Activated CD8-positive, alpha-beta memory T cell treated with anti-CD3 and anti-CD28 coated beads for 48 hours (primary cell): ENCODE measurements around the gene DTX1.

Experiments used
- DNase-seq, 3 experiments: peaks; one replicate each; pipeline ENCODE4 v3.0.0-alpha.2; 2020; ENCODE audit warnings: low read depth in 2 of 3, low spot score in 2 of 3

Gene DTX1

GRCh38 chr12:113055594-113056380 is 743 bp upstream of the DTX1 start:
- no peak for DNase-seq

GRCh38 chr12:113056381-113056630 is 224 bp upstream of the DTX1 start:
- DNase-seq = no peak

GRCh38 chr12:113057565-113058485 is 1.3 kb downstream of the DTX1 start:
- DNase-seq = no peak

DNA sequence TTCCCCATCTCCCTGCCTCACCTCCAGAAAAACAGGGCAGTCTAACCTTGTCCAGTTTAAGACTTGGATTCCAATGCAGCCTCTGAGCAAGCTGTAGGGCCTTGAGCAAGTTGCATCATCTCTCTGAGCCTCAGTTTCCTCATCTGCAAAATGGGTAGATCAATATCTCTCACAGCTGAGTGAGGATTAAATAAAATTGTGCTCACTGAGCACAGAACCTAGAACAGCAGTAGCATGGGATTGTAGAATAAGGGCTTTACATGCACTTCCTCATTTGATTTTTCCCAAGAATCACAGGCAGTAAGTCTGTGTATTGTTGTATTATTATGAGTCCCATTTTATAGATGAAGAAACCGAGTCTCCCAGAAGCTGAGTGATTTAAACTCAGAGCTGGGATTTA is 2.0 kb downstream of the DTX1 start:
- no peak for DNase-seq

DNA sequence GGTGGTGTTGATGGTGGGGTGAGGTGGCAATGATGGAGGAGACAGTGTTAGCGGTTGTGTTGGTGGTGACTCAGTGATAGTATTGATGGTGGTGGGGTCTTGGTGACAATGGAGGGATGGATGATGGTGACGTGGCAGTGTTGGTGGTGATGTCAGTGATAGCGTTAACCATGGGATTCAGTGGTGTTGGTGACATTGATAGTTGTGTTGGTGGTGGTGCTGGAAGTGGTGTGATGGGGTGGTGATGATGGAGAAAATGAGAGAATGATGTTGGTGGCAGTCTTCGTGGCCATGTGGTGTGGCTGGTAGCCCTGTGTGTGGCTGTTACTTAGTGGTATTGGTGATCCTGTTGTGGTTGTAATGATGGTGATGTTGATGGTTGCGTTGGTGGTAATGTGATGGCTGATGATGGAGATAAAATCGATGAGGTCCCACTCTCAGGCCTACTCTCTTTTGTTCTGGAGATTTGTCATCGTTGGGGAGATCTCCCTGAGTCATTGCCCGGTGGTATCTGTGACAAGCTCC is 2.6 kb downstream of the DTX1 start:
- DNase-seq = no peak

DNA sequence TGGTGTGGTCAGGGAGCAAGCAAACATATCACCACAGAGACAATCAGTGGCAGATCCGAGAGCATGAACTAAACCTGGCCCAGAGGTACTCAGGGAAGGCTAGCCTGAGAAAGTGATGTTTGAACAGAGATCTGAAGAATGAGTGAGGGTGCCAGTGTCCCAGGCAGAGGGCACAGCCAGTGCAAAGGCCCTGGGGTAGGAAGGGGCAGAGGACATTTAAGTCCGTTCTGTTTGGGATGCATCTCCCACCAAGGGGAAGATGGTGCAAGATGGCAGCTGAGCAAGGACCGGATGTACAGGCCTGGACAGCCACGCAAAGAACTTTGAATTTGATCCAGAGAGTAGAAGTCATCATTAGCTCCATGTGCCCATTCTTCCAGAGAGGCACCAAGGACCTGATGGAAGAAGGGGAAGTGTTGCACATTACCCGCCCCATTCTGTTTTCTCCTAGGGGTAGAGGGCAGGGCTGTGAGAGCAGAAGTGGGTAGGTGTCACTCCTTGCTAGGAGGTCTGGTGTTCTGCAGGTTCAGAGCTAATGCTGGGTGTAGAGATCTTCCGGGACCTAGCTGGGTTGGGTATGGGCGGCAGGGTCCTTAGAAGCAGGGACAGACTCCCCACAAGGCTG is 3.9 kb downstream of the DTX1 start:
- no peak for DNase-seq

- no peak for DNase-seq
Observed at GRCh38 chr12:113061061-113061694, 4.6 kb downstream of the DTX1 start.

GRCh38 chr12:113062502-113063395 is 6.2 kb downstream of the DTX1 start:
- no peak for DNase-seq

DNA sequence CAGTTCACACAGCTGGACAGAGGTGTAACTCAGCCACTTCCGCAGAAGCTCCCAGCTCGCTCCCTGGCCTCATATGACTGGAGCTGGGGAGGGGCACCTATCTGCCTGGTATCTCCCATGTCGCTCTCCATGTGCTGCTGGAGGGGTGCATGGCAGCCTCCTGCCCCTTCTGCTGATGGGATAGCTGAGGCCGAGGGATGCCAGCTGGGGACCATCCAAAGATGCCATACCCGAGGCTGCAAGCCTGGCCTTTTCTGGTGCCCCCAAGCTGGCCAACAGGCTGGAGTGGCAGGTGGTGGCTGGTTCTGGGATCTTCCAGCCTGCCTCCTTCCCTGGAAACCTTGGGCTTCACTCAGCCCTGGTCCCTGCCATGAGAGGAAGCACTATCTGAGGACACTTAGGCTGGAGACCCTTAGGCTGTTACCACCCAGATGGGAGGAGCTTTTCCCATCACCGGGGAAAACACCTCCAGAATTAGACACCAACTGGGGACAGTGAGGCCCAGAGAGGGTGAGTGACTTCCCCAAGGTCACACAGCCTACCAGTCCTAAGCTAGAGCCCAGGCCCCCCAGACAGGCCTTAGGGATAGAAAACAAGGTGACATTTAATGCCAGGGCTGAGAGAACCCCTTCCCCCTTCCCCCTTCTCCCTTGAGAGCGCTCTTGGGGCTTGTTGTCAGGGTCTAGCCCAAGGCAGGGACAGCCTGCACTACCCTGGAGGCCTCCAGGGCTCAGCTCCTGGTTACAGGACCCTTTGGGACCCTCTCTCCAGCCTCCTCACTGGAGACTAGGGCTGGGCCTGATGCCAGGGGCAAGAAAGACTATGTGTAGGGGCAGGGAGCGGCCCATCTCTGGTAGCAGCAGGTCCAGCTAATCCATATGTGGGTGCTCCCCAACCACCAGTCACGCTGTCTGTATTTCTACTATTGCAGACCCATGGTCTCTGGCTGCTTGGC is 7.1 kb downstream of the DTX1 start:
- DNase-seq = no peak

- no peak for DNase-seq
Observed at GRCh38 chr12:113064395-113065125, 8.0 kb downstream of the DTX1 start.

DNA sequence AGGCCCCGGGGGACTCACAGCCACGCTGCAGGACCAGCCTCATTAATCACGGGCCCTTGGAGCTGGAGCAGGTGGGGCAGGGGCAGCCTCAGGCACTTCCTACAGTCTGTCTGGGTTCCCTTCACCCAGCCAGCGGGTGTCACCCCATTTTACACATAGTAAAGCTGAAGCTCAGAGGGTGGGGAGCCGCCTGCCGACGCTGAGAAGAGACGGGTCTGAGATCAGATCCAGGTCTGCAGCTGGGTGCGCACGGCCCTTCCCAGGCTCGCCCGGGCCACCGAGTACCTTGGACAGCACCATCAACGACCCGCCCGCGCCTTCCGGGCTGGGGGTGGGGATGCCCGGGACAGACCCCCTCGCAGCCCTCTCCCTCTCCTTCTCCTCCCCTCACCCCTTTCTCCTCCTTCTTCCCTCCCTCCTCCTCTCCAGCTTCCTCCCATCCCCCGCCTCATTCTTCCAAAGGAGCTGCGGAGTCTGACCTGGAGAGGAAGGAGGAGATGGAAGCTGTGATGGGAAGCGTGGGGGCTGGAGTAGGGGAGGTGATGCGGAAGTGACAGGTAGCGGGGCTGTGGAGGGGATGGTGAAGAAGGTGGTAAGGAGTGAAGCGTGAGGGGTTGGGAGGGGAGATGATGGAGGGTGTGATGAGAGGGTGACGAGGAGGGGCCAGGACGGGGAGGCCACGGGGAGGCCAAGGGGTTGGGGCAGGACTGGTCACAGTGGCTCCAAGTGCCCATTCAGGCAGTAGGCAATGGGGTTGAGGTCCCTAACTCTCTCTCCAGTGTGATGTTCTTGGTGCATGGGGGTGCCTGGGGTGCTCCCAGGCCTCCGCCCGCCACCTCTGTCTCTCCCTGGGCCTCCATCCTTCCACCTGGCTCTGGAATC is 8.8 kb downstream of the DTX1 start:
- no peak for DNase-seq

DNA sequence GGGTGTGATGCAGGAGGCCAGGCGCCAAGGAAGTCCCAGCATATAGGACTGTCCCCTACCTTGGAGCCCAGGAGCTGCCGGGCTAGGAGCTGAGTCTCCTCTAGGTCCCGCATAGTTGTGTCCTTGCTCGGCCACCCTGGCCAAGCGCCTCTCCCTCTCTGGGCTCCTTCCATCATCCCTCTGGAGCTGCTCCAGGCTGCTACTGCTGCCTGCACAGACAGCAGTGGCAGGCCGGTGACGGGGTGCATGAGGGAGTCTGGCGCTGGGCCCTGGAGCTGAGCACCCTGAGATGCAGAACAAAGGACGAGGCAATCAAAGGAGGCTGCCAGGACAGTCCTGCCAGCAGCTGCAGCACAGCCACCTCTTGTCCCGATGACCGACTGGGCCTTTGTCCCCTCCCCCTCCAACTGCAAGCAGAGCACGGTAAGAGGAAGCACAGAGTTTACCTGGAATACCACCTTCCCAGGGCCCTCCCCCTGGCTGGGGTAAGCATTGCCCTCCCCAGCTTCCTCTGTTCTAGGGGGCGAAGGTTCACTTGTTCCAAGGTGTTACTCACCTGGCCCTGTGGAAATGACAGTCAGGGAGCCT is 10.4 kb downstream of the DTX1 start:
- no peak for DNase-seq

DNA sequence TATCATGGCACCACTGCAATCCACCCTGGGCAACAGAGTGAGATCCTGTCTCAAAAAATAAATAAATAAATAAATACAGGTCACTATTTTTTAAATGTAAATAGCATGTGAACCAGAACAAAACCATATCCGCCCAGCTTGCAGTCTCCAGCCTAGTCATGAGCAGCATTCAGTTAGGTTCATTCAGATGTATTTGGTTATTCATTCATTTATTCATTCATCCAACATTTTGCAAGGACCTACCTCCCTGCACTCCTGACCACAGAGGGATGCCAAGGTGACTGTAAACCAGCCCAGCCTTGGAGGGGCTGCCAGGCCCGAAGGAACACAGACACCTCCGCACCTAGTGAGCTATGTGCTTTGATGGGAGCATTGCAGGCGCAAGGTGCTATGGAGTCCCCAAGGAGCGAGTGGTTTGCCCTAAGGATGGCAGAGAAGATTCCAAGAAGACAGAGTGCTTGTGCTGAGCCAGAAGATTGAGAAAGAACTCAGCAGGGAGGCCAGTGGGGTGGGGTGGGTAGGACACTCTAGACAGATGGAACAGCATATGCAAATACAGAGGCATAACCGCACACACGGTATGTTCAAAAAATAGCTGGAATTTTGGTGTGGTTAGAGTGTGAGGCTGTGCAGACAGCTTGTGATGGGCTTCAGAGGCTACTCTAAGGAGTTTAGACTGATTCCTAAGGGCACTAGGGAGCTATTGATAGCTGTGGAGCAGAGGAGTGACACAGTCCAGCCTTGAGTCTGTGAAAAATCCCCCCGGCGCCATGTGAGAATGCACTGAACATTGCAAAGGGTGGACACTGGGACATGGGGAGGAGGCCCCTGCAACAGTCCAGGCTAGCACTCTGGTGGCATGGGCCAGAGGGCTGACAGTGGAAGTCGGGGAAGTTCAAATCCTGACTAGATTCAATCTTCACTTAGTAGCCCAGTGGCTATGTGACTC is 11.7 kb downstream of the DTX1 start:
- DNase-seq = no peak

DNA sequence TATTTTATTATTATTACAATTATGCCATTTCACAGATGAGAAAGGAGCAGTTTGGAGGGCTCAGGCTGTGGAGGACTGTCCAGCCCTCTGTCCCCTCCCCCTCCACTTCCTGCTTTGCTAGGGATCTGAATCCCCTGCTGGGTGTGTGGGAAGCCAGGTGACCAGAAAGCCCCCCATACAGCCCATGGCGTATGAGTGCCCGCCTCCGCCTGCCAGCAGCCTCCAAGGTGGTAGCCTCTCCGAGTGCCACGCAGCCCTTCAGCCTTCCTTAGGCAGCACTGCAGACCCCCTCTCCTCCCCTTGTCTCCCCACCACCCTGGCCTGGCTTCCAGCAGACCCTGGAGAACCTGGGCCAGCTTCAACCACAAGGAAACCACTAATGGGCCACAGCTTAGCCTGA is 12.6 kb downstream of the DTX1 start:
- DNase-seq = no peak

DNA sequence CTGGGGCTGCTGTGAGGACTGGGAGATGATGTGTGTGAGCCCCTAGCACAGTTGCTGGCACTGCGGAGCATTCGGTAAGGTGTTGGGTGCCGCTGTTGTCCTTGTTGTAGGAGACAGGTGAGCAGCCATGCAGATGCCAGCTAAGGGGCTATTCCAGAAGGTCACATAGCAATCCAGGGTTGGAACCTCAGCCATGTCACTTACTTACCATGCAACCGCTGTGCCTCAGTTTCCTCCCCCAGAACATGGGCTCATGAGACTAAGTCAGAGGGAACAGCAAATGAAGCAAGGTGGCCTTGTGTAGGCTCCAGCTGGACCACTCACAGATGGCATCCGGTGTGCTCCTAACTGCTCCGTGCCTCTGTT is 13.2 kb downstream of the DTX1 start:
- no peak for DNase-seq
